Tongue (tissue), 2 donors: Measurements from ENCODE around the gene LCN15. TPM values are rescaled to one million over a fixed set of nuclear protein-coding genes. Genes with fewer than 3 reads are reported as not detected.

ENCODE experiments used
- DNase-seq: peaks from one replicate; pipeline ENCODE4 v3.0.0-alpha.2; 2015
- total RNA-seq: library from RNA; depleted of rRNA; stranded (reverse); fragments of >200 nt; gene quantifications from one replicate; pipeline ENCODE4 v1.2.3, GENCODE V29; 2014

The LCN15 gene
- total RNA-seq, 1 donor from 2014 or later = not detected

DNA sequence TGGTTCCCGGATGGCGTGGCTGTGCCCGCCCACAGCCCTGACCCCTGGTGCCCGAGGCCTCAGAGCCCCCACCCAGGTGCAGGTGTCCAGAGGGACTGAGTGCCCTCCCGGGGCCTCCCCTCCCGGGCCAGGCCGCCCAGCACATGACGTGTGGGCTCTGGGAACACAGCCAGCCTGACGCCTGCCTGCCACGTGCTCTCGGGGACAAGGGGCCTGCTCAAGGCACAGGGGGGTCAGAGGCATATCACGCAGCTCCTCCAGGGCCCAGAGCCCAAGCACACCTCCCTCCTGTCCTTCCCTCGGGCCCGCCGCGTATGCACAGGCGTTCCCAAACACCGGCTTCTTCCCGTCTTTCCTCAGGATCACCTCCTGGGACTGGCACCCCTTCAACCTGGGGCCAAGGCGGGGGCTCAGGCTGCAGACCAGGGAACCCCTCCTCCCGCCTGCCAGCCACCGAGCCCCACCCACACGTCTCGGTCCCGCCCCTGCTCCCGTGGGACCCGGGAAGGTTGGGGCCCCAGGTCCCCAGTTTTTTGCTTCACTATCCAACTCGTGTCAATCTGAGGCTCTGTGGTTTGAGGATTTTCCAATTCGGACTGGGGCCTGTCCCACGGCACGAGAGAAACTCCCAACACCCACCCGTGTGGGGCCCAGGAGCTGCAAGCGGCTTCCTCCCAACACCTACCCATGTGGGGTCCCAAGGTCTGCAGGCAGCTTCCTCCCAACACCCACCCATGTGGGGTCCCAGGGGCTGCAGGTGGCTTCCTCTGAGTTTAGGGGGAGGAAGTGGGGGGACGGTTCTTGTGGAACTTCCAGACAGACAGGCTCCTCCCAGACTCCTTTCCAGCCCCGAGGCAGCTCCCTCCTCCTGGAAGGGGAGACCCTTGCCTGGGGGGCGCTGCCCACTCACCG lies 23.1 kb downstream of the LCN15 start:
- peak; percentile 70 for DNase-seq

DNA sequence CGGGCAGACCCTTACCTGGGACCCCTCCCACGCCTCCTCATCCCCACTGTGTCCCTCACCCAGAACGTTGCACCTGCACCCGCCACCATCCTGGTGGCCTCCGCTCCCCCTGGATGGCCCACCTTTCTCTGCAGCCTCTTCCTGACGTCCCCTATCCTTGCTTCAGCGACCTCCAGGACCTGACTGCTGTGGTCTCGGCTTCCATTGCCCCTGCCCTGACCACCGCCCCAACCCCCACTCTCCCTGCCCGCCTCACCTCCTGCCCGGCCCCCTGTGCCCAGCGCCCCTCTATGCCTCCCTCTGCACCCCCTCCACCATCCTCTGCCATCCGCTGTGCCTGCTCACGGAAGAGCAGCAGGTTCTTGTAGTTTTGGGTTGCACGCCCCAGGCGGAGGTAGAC lies 23.8 kb downstream of the LCN15 start:
- DNase-seq = no peak

DNA sequence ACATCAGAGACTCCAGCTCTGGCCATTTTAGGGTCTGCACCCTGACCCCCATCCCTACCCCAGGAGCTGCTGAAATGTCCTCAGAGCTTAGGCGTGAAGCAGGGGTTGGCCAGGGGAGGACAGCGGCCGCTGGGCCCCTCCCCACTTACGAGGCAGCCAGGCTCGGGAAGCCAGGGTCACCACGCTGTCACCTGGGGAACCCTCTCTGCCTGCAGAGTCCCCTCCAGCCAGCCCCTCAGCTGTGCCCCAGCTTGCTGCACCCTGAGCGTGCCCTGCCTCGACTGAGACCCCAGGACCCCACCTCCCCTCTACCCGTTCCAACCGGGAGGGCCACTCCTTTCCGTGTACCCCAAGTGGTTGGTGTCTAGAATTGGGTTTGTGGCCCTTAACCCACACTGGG lies 24.2 kb downstream of the LCN15 start:
- no peak for DNase-seq

DNA sequence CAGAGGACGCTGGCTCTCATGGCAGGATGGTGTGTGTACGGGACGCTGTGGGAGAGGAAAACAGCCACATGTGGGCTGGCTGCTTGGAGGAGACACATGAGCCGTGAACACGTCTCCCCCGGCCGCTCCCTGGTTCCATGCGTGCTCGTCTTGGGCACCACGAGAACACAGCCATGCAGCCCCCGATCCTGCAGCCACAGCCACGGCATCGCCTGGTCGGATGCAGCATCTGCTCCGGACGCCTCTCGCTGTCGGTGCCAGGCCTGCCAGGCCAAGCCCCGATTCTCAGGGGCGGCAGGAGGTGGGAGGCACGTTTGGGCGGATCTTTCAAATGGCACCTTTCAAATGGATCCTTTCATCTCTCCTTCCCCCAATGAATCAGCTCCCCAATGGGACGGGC lies 24.8 kb downstream of the LCN15 start:
- no peak for DNase-seq

DNA sequence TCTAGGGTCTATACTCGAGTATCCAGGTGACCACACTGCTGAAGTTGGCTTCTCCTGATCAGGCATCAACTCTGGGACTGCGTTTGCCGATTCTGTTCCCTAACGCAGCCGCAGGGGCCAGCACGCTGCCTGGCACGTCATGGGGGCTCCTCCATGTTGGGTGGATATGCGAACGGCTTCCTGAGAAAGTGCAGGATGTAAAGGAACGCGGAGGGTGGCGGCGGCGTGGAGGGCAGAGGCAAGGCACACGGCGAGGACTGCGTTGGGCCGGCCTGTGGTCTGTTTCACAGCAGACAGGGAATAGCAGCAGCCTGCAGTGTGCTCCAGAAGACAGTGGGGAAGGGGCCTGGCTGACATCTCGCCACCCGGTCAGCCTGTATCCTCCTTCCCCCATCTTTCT lies 25.4 kb downstream of the LCN15 start:
- DNase-seq = no peak

DNA sequence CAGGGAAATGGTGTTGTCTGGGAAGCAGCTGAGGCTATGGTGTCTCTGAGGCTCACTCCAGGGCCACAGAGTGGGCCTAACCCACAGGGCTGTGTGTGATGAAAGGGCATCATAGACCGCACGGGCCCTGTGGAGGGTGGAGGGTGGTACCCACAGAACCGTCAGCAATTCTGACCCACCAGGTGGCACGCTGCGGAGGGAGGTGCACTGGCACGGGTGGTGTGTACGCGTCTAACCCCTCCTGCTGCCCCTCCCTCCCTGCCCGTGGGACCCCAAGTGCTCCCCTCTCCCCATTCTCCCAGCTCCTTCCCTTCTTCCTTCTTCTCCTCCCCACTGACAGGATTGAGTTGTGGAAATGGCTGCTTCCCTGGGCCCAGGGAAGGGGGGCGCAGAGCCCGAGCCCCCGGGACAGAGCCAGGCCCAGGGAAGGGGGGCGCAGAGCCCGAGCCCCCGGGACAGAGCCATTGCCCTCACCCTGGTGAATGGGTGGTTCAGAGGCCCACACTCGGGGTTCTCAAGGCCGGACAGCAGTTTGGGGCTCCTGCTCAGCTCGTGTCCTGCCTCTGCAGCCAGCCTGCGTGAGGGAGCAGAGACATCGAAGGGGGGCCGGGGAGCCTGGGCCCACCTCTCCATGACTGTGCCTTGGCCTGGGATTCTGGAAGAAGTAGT lies 28.4 kb downstream of the LCN15 start:
- DNase-seq = no peak

DNA sequence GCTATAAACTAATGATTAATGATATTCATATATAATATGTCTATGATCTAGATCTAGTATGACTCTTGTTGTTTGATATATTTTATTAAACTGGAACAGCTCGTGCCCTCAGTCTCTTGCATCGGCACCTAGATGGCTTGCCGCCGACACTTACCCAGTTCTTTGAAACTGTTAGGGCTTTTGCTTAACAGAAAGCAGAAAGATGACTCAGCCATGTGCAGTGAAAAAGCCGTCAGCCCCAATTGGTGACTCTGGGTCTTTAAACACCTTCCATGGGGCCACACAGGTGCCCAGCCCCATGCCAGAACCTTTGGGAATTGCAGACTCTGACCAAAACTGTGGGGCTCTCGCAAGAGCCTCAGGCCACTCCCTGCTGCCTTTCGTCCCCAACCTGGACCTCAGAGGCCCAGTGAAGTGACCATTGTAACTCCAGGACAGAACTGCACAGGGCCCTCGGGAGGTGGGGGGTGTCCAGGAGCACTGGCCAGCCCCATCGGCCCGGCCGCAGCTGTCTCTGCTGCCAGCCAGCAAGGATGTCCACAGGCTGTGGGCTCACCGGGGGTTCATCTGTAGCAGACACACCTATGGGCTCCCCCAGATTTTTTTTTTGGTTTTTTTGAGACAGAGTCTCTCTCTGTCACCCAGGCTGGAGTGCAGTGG lies 29.4 kb downstream of the LCN15 start:
- no peak for DNase-seq

DNA sequence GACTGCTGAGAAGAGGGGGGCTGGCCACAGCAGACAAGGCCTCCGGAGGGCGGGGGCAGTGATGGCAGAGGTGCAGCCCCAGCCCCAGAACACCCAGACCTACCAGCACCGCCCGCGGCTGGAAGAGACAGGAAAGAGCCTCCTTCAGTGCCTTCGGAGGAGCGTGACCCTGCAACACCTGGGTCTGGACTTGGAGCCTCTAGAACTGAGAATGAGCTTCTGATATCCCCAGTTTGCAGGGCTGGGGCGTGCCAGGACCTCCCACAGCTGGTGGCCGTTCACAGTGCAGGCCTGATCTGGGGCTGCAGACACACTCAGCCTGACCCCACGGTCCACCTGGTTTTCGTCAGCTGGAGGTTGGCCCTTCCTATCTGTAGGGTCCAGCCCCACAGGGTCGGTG lies 30.7 kb downstream of the LCN15 start:
- no peak for DNase-seq

DNA sequence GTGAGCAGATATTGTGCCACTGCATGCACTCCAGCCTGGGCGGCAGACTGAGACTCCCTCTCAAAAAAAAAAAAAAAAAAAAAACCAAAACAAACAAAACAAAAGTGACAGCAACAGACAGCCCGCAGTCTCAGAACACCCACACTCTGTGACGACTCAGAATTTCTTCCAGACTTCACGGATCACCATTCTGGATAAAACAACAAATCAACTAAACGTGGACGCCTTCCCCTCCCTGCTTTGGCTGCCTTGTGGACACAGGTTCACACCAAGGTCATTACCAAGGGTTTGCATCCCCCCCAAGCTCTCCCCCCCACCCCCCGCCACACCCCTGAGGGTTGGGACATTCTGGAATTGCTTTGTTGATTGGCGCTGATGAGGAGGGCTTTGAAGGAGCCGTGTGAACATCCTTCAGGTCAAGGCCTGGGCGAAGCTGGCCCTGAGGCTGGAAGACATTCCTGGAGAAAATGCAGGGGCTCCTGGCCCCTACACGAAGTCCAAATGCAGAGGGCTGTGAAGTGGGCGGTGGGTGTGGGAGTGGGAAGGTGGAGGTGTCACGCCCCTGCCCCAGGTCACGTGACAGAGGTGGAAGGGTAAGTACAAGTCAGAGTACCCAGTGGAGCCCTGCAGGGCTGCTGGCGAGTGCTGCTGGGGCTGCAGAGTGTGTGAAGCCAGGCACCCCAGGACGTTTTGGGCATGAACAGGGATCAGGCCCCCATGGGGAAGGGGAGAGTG lies 31.7 kb downstream of the LCN15 start:
- DNase-seq = no peak

DNA sequence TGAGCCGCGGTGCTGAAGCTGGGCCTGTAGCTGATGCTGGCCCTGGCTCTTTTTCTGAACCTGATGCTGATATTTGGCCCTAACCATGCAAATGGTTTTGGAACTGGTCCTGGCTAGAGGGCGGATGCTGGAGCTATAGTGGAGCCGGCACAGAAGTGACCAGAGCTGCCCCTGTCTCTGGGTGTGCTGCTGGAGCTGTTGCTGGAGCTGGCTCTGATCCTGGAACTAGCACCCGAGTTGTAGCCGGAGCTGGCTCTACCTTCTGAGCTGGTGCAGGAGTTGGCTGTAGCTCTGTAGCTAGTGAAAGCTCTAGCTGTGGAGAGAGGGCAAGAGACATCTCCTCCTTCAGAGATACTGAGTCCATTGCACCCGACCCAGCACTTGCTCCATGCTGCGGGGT lies 34.4 kb downstream of the LCN15 start:
- no peak for DNase-seq

DNA sequence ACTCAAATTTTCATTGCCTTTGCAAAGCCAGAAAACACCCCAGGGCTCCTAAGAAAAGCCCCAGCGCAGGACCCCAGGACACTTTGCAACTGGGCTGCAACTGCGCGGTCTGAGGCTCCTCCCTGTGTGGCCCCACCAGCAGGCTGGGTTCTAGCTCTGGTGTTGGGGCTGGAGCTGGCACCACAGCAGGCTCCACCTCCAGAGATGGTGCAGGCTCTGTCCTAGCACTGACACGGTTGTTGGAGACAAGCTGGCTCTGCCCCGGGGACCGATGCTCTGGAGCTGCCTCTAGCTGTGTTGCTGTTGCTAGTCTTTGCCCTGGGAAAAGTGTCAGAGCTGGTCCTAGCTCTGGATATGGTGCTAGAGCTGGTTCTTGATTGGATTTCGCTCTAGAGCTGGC lies 35.2 kb downstream of the LCN15 start:
- DNase-seq = no peak

DNA sequence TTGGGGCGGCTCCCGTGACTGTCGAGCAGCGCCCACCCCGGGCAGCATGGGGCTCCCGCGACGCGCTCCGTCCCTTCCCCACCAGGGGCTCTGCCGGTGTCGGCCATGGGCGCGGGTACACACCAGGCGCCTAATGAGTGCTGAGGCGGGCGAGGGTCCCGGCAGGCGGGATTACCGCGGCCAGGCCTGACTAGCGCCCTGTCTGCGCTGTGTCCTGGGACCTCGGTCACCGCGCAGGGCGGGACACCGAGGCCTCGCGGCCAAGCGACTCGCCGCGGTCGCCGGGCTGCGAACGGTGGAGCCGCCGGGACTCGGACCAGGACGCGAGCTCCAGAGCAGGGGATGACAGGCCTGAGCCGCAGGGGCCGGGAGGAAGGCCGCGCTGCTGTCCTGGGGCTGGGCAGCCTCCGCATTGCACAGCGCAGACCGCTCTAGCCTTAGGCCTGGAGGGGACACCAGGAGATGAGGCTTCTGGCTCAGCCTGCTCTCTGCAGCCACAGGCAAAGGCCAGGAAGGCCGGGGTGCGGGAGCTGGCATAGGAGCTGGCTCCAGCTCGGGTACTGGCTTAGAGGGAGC lies 35.7 kb downstream of the LCN15 start:
- no peak for DNase-seq

DNA sequence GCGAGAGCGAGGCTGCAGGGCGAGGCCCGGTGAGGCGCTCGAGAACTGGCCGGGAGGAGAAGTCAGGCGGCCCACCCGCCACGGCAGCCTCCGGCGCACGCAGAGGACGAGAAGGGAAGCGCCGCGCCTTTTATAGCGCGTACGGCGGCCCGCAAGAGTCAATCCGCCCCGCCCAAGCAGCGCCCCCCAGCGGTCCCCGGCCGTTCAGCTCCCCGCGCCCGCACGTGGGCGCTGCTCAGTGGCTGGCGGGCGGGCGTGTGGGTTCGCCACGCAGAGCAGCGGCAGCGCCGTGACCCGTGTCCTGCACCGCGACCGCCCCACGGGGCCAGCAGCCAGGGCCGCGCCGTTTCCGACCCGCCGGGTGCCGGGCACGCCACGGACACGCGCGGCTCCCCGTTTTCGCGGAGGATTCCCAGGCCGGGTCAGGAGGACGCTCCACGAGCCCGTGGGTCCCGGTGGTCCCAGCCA lies 36.2 kb downstream of the LCN15 start:
- DNase-seq = peak; percentile 94

DNA sequence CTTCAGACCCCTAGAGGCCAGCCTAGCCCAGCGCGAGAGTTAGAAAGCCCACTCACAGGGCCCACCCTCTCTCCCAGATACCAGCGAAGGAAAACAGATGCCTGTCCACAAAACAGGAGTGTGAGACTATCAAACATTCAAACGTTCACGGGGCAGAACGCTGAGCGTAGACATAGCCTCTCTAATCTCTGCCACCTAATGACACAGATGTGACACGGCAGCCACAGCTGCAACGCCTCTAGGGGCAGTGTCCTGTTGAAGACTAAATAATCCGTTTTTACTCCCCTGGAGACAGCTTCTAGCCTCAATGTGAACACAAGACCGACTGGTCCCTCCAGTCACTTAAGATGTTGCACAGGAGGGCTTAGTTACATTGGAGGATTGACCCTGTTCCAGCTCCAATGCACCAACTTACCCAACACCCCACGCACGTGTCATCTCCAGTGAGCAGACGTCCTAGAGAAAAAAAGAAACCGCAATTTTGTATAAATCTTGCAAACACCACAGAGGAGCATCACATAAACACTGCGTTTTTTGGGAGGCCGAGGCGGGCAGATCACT lies 37.6 kb downstream of the LCN15 start:
- DNase-seq = no peak

DNA sequence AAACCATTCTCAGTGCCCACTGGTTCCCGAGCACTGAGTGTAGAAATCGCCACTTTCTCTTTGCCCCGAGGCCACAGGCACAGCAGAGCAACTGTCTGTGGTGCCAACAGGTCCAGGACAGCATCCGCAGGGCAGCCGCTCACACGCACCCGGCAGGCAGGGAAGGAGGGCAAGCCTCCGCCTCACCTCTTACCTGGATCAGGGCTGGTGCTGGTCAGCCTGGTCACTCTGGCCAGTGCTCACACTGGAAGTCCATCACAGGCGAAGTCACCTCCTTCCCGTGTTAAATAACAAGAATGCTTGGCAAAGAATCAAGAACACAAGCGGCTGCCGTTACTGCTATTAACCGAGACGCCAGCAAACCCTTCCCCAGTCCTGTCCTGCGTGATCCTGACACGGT lies 38.2 kb downstream of the LCN15 start:
- DNase-seq = no peak

DNA sequence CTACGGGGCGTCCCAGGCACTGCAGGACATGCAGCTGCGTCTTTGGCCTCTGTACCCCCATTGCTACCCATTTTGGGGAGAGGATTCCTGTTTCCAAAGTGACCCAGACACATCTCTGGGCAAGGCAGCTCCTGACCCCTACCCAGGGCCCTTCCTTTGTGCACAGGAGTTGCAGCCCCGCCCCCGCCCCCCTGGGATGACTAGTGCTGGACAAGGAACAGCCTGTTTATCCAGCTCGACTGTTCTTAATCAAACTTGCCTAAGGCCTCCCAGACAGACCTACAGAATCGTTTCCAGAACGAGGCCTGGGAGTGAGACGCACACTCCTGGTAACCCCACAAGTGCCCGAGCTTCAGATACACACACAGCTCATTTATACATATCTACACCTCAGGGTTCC lies 38.7 kb downstream of the LCN15 start:
- no peak for DNase-seq

DNA sequence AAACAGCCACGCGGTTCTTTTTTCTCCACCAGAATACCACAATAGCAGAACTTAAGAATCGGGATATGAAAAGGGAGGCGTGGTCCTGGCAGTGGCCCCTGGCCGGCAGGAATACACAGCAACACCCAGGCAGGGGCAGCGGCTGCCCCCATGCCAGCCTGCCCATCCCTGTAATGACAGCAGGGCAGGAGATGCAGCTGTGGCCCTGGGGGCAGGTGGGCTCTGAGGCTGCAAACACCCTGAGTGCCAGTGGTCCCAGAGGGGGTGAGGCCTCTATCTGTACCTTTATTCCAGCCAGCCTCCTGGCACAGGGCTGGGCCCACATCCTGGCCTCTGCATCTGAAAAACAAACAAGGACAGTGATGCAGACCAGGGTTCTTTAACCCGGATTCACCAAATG lies 39.5 kb downstream of the LCN15 start:
- no peak for DNase-seq

DNA sequence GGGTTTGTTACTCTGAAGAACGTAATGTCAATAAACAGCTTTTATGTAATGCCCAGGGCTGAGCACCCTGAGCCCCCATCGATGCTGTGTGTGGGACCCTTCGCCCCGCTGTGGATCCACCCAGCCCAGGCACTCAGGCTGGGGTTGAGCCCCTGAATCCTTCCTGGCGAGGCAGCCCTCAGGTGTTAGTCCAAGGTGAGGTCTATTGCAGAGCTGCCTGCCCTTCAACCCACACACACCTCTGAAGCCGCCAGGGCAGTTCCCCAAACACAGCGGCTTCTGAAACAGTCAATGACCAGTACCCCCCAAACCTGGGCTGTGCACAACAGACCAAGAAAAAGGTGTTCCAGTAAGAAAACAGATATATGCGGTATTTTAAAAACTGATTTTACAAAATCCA lies 40.3 kb downstream of the LCN15 start:
- no peak for DNase-seq

DNA sequence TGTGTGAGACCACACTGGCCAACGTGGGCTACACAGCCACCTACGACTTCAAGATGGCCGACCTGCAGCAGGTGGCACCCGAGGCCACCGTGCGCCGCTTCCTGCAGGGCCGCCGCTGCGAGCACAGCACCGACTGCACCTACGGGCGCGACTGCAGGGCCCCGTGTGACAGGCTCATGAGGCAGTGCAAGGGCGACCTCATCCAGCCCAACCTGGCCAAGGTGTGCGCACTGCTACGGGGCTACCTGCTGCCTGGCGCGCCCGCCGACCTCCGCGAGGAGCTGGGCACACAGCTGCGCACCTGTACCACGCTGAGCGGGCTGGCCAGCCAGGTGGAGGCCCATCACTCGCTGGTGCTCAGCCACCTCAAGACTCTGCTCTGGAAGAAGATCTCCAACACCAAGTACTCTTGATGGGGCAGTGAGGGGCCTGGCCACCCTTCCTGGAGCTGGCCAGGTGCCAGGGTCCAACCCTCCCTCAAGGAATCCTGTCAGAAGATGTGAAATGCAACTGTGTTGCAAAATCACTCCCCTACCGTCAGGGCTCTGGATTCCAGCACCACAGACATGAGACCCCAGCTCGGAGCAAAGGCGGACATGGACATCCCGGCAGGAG lies 40.8 kb downstream of the LCN15 start:
- no peak for DNase-seq

DNA sequence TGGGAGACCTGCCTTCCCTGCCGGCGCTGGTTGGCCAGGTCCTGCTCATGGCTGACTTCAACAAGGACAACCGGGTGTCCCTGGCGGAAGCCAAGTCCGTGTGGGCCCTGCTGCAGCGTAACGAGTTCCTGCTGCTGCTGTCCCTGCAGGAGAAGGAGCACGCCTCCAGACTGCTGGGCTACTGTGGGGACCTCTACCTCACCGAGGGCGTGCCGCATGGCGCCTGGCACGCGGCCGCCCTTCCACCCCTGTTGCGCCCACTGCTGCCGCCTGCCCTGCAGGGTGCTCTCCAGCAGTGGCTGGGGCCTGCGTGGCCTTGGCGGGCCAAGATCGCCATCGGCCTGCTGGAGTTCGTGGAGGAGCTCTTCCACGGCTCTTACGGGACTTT lies 41.4 kb downstream of the LCN15 start:
- no peak for DNase-seq
